ENCODE results near the gene FRMPD4.

The FRMPD4 gene

DNA sequence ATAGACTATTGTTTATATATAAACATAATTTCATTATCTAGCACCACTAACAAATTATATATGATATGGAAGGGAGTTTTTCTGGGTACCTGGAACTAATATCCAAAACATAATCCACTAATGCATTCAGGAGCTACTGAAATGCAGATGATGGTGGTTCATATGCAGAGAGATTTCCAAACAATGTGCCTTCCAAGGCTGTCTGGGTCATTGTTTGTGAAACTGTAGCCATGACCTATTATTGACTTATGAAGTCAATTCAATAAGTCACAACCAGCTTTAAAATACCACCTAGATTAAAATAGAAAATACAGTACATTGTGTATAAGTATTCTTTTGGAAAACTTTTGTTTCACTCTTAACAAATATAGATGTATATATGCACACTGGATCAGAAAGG lies 415.9 kb downstream of the FRMPD4 start:
- DNase-seq = no peak

DNA sequence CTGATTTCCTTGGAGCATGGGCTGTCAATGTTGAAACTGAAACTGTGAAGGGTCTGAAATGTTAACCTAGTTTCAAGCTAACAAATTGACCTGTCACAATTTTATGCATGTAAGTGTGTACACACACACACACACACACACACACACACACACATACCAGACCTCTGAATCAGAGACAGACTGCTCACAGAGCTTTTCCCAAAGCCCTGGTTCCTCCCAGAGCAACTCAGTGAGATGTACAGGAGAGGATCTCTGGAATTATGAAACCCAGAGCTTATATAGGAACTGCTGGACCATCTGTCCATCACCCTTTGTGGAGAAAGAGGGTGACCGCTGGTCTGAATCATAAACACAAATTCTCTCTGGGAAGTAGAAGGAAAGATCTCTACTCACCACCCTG lies 424.8 kb downstream of the FRMPD4 start:
- no peak for DNase-seq

DNA sequence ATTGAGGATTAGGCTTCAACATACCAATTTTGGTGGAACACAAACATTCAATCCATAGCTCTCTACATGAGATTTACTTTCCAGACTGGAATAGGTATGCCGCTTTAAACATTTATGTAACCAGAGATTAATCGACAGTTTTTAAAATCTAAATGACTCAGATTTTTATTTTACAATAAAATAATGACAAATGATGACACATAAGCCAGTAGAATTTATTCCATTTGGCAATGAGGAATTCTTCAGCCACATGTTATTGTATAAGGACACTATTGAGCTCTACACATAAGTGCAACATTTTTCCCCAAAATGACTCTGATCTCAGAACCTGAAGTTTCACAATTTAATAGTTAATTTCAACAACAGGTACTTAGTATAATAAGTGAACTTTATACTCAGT lies 425.9 kb downstream of the FRMPD4 start:
- DNase-seq = no peak

DNA sequence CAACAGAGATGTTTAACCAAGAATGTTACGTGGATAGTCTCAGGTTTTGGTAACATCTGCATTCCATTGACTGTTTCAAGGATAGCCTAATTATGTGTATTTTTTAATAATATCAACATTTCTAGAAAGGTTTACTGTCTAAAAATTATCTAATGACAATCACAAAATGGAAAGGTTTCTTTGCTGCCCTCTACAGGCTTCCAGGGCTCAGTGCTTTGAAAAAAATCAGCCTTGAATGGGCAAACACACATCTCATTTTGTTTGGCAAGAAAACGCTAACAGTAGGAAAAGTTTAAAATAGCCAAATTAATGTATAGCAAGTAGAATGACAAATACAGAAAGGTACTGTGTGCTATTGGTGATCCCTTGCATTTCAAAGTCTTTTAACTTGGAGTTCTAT lies 429.6 kb downstream of the FRMPD4 start:
- DNase-seq = no peak

DNA sequence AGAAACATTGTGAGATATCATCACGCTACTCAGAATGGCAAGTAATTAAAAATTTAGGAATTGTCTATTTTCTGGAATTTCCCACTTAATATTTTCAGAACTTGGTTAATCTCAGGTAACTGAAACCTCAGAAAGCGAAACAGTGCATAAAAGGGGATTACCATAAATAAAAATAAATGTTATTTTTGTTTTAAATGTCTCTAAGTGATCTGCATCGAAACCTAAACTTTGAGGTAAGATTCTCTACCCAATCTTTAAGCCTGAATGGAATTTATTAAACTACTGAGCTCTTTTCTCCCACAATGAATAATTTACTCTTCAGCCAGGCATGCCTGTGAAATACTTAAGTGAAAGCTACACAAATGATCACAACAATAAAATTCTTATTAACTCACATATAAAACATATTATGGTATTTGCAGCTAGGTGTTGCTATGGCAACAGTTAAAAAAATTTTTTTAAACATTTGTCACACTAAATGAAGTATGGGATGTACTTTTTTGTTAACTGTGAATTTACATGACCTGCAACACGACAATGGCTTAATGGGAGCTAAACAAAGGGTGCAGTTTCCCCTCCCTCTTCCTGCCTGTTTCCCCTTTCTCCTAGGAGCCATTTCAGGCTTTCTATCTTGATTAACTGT lies 432.7 kb downstream of the FRMPD4 start:
- no peak for DNase-seq

DNA sequence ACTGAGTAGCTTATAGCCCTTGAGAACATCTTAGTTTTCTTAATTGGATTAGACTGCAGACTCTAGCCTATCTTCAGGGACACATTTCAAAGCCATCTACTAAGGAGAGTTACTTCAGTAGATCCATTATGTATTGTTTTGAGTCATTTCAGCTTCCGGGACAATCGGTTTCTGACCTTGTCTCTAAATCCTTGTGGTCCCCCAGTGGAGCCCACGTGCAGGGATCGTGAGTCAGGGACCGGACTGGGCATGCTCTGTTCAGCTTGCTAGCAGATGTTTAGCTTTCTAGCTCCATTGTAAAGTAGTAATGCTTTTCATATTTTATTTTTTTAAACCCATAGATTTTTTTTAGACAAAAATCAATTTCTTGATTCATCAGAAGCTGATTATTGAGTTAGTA lies 441.0 kb downstream of the FRMPD4 start:
- DNase-seq = no peak

DNA sequence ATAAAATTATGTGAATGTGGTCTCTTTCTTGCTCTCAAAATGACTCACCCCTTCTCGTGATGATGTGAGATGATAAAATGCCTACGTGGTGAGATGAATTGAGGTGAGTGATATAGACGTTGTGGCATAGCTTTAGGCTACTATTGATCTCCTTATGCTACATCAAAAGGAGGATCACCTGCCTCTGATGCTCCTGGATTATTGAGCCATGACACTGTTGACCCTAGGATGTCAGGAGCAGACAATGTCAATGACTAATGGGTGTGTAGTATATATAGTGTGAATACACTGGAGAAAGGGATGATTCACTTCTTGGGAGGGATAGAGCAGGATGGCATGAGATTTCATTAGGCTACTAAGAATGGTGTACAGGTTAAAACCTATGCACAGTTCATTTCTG lies 442.3 kb downstream of the FRMPD4 start:
- no peak for DNase-seq

DNA sequence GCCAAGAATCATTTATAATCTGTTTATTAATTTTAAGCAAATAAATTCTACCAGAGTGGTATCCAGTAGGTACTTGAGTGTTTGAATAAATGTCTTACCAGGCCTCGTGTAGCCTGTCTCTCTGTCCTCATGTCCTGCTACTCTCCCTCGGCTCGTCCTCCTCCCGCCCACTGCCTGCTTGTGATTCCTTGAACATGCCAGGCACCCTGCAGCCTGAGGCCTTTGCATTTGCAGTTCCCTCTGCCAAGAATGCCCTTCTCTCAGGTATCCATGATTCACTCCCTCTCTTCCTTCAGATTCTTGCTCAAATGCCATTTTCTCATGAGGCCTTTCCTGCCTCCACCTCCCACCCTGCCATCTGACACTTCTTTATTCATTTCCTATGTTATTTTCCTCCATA lies 443.3 kb downstream of the FRMPD4 start:
- DNase-seq = no peak

DNA sequence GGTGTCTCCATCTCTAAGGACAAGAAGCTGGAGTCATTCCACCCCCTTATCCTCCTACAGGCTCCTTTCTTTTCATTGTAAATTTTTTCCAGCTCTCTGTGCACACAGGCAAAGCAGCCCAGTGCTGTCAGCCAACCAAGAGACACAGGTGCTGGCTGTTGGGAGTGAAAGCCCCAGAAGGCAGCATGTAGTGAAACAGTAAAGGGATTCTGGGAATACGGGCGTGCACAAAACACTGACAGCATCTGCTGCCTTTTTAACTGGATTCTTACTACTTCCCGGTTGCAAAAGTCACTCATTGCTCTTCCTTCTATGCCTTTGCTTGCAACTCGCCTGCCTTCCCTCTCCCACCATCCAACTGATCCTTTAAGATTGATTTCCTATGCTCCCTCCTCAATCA lies 444.4 kb downstream of the FRMPD4 start:
- no peak for DNase-seq

DNA sequence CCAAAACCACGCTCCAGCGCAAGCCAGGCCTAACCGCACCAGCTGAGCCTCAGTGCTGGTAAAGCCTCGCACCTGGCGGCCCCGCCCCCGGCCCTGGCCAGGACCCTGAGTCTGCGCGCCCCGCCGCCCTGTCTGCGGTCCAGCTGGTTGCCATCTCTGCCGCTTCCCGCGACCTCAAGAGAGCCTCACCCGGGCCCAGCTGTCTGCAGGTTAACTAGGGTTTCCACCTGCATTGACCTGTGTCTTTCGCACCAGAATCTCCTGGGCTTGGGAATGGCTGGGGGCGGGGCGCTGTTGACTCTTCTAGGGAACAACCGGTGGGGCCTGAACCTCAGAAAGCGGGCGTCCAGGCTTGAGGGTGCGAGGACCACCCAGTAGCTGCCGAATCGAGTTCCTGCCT lies 445.3 kb downstream of the FRMPD4 start:
- DNase-seq = no peak

DNA sequence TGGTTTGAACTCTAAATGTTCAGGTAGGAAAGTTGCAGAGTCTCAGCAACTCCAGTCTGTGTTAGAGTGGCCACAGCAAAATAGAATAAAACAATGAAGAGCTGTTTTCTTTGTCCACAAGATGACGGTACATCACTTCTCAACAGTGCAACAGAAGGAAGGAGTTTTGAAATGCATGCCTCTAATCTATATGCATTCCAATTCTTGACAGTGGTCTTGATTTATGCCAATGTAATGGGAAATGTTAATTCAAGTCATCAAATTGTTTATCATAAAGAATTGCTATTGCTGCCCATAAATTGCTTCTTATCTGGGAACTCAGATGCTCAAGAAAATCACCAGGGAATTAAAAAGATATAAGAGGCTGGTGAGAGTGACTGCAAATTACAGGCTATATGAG lies 457.4 kb downstream of the FRMPD4 start:
- DNase-seq = no peak

DNA sequence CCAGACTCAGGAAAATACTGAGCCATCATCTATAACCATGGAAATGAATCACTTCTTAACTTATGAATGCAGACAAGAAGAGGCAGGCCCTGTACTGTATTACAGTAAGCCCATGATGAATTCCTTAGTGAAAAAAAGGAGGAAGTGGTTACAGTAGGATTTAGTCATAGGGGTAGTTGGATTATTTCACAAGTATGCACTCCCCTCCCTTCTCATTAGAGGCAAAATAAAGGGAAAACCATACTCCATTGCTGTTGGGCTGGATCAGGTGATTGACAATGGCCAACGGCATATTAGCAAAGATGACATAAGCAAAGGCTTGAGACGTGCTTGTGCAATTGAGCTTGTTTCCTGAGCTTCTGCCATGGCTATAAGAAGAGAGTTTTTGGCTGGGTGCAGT lies 471.8 kb downstream of the FRMPD4 start:
- DNase-seq = no peak

DNA sequence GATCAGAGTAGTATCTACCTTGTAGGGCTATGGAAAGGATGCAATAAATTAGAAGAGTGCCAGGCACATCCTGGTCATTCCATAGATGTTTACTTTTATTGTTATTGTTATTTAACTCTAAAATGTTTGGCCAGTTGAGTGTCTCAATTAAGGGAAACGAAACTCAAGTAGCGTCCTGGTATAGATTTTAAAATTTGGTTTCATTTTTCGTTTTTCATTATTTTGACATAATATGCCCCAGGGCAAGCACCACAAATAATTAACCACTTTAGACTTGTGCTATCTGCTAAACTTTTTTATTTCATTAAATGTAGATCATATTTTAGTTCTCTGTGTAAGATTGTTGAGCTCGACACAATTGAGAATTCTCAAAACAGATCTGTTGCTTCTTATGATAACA lies 473.2 kb downstream of the FRMPD4 start:
- no peak for DNase-seq

DNA sequence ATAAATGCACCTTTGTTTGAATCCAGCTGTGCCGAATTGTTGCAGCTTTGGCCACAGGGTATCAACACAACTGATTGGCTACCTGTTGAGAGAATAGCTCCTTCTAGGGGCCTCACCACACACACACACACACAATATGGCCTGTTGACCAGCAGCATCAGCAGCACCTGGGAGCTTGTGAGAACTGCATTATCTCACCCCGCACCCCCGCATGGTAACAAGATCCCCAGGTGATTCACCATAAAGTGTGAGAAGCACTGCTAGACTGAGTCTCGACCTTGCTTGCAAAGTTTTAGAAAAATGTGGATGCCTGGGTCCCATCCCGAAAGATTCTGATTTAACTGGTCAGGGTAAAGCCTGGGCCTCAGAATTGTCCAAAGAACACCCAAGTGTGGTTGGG lies 476.0 kb downstream of the FRMPD4 start:
- DNase-seq = no peak

DNA sequence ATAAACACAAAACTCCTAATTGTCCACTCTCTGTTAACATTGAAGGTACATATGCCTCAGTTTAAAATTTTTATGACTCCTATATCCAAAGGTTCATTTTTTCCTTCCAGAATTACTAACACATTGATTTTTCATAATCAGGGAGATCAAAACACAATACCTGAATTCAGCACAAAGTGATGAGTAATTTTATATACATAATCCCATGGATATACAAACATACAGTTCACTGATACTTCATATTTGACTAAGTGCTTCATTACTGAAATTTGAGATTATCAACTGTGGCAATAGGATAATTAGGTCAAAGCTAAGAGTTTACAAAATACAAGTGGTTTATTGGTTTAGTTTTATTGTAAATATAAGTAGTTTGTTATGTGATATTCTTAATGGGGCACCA lies 476.8 kb downstream of the FRMPD4 start:
- no peak for DNase-seq

DNA sequence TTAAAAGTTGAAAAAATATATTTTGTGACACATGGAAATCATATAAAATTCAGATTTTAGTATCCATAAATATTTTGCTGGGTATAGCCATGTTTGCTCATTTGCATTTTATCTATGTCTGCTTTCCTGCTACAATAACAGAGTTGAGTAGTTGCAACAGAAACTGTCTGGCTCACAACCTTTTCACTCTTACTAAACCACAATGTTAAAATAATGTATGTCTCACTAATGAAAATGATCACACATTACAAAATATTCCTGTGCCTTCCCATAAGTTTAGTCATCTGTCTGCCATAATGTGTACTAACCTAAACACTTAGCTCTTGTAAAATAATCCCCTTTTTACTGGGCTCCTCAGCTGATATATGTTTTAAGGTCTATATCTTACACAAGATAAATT lies 479.0 kb downstream of the FRMPD4 start:
- no peak for DNase-seq

DNA sequence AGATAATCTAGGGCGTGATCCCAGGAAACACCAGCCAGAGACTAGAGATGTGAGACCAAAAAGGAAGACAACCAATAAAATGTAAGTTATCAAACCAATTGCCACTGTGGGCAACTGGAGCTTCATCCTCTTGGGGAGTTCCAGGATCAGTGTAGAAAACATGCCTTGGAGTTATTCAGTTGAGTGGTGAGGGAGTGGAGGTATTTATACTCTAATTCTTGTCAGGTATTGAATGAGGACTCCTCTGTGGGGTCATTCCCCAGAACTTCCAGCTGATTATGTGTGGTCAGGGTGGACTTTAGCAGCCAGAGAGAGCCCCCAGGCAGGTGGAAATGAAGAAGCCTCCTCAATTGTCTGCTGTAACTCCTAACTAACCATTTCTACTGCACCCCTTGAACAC lies 509.0 kb downstream of the FRMPD4 start:
- no peak for DNase-seq

DNA sequence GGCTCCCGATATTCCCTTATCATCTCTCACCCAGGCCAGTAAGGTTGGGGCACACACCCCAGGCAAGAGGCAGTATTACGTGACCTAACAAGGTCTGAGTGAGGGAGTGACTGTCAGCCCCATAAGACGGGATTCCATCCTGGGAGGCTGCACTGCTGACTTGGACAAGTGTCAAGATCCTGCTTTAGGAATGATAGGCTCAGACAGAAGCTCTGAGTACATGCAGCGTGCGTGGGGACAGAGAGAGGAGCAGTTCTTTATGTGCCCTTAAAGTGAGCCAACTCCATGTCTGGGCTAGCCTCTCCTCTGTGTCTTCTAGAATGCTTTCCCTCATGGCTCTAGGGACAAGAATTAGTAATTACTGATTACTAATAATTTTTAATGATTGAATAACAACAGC lies 510.7 kb downstream of the FRMPD4 start:
- no peak for DNase-seq

DNA sequence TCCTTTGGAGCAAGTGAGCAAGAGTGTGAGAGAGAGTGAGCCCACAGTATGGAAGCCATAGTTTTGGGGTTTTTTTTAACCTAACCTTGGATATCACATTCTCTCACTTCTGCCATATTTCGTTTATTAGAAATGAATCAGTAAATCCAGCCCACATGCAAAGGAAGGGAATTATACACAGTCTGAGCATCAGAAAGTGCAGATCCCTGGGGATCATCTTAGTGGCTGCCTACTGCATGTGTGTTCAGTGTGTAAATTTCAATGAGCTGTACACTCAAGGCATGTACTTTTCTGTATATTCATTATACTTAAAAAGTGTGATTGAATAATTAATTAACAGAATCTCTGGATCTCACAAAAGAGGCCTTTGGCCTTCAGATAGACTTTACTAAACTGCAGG lies 519.2 kb downstream of the FRMPD4 start:
- DNase-seq = no peak

DNA sequence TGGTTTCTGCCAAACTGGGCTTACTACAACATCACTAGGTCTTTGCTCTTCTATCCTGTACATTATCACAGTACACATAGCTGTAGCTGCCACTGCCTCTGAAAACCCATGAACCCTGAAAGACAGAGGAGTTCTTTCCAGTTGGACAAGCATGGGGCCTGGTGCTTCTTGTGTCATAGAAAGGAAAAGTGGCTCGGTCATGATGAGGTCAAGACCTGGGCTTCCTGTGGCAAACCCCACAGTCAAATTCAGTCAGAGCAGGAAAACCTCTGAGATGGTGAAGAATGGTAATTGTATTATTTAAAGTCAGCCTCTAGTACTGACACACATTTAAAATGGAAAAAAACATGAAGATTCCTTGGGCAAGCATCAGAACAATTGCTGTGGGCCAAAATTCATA lies 519.6 kb downstream of the FRMPD4 start:
- no peak for DNase-seq

DNA sequence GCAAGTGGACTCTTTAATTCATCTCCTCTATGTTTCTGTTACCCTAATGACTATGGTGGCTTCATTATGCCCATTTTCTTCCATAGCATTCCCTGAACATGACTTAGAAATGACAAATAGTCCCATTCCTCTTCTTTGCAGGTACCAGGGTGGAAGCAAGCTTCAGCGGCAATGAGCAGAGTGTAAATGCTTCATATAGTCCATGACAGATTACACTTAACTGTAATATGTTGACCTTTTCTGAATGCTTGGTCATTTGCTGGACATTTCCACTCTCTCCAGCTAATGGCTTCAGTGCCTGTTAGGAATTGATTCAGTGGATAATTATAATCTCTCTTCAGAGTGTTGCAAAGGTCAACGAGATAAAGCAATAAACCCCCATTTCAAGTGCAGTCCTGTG lies 523.2 kb downstream of the FRMPD4 start:
- no peak for DNase-seq

DNA sequence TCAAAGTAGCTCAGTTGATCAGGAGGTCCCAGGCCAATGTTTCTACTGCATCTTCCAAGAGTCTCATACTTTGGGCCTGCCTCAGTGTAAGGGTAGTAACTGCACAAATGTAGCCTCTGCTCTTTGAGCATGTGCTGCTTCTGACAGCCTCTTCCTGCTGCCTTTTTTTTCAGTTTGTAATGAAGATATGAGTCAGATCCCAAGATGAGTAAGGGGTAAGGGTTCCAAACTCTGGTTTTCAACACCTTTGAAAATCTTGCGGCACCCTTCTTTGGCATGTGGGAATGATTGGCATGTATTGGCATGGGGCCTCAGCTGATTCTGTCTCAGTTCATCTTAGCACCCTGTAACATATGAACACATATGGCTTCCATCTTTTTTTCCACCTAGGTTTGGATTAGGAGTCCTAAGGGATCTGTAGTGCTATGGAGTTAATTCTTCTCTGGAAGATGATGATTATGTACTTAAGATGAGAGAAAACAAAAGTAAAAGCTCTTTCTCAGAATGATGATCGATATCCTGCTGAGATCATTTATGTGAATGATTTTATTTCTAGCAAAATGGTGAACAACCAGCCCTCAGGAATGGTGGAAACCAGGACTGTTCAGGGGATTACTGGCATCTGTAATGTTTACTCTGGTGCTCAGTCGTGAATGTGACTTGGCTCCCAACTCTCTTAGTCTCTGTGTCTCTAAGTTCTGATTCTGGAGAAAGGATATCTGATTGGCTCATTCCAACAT lies 534.3 kb downstream of the FRMPD4 start:
- DNase-seq = no peak

DNA sequence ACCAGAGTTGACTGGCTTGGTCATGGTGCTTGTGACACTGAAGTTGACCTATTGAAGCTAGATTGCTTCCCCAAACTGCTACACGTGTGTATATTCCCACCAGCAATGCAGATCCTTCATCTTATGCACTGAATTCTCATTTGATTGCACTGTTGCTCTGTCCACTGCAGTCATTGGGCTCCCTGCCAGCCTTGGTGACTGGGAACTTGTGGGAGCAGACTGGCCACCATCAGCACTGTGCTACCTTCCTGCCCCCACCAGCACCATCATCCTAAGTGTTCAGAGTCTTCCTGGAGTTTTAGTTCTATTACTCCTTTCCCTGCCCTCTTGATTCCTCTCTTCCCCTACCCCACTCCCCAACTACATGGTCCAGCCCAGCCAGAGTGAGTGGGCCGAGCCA lies 535.2 kb downstream of the FRMPD4 start:
- no peak for DNase-seq

DNA sequence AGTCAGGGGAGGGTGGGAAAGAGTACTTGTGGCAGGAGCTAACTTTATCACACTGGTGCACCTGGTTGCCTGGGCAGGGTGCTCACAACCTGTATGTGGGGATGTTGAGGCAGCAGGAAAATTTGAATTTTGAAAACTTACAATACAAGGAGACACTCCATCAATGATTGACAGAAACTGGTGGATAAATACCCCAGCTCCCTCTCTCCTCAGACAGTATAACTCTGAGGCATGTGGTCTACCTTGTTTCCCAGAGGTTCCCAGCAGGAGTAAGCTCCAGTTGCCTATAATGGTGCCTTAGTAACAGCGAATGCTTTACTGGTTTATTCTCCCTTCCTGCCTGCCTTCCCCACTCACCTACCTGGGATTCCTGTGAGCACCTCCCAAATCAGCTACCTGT lies 541.2 kb downstream of the FRMPD4 start:
- no peak for DNase-seq

DNA sequence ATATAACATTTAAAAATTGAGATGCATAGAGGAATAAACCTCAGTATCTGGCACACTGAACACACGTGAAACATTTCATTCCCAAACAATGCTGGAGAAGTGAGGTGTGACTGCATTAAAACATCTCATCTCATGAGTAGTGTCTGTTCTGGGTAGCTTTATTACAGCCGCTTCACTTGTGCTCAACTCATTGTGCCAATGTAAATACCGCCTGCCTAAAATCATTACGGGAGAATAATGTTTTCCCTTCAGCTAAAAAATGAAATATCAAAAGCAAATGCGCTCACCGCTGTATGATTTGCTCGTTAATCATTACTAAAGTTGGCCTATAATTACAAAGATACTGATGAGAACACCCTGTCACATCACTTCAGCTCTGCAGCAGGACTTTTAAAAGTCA lies 542.8 kb downstream of the FRMPD4 start:
- no peak for DNase-seq

Measured in NCI-H2107 (cell line).